Colonic mucosa (tissue), 4 donors: ENCODE measurements around the gene PDPN. TPM values are rescaled to one million over a fixed set of nuclear protein-coding genes. Genes with fewer than 3 reads are reported as not detected.

Source experiments
- DNase-seq: peaks from one replicate; pipeline ENCODE4 v3.0.0-alpha.2; 2020
- H3K27ac ChIP-seq: fragments of 200-600 bp; one replicate; pipeline ENCODE4 v1.8.0; 2021
- H3K27me3 ChIP-seq: fragments of 200-600 bp; one replicate; pipeline ENCODE4 v1.8.0; 2021
- H3K36me3 ChIP-seq: fragments of 200-600 bp; one replicate; pipeline ENCODE4 v1.8.0; 2021
- H3K4me1 ChIP-seq: fragments of 200-600 bp; one replicate; pipeline ENCODE4 v1.8.0; 2021; ENCODE audit warnings: mild to moderate bottlenecking
- H3K4me3 ChIP-seq: fragments of 200-600 bp; one replicate; pipeline ENCODE4 v1.8.0; 2021
- H3K9ac ChIP-seq, 2 donors: one replicate each; pipeline ENCODE4 v1.7.0; 2013; ENCODE audit warnings: control low read depth in 2 of 2, low read depth in 2 of 2, low read length in 2 of 2
- H3K9me3 ChIP-seq: fragments of 200-600 bp; one replicate; pipeline ENCODE4 v1.8.0; 2021
- intact Hi-C: fragments of 100-400 bp; cut with DNase I; formaldehyde crosslinking; loops from one replicate; pipeline ENCODE4 v1.14.1; 2022
- total RNA-seq, 2 donors: library from RNA; stranded (reverse); fragmentation: NEBNext Ultra II Directional in 1 of 2; extraction: Animal tissue kit (Norgen Biotek cat#: 25700) in 1 of 2; gene quantifications; one replicate each; pipeline ENCODE4 v1.2.1, GENCODE V29; 2021
- TF ChIP-seq, protein P1 (sequence below): fragments of 200-600 bp; IDR thresholded peaks from one replicate; pipeline ENCODE4 v1.8.0; 2022; ENCODE audit warnings: antibody characterized with exemption, mild to moderate bottlenecking
- donor health status: healthy.
- donor health status: DM: no; HTN: no; CAD: no.
- donor health status: DM: no; HTN: no; CAD: no.

The PDPN gene
- total RNA-seq, 2 donors from 2014 or later, result 2.7 to 6.1 TPM

DNA sequence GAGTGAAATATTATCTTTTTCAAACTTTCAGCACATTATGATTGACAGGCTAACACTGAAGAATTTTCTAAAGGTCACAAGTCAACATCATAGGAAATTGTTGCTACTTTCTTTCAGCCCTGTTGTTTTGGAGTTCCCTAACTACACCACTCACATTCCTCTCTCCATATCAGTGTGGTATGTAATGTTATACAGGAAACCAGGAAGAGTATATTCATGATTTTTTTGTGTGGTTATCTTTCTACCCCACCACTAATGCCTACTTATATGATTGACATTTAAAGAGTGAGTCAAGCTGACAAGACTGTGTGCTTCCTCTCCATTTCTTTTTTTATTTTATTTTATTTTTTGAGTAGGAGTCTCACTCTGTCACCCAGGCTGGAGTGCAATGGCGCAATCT lies 68.6 kb downstream of the PDPN start:
- H3K9ac ChIP-seq, result no peak overlapping the region
- no peaks in the 10 kb centered on the region for H3K4me1 ChIP-seq
- DNase-seq, result no peak
- TF ChIP-seq, protein P1, sequence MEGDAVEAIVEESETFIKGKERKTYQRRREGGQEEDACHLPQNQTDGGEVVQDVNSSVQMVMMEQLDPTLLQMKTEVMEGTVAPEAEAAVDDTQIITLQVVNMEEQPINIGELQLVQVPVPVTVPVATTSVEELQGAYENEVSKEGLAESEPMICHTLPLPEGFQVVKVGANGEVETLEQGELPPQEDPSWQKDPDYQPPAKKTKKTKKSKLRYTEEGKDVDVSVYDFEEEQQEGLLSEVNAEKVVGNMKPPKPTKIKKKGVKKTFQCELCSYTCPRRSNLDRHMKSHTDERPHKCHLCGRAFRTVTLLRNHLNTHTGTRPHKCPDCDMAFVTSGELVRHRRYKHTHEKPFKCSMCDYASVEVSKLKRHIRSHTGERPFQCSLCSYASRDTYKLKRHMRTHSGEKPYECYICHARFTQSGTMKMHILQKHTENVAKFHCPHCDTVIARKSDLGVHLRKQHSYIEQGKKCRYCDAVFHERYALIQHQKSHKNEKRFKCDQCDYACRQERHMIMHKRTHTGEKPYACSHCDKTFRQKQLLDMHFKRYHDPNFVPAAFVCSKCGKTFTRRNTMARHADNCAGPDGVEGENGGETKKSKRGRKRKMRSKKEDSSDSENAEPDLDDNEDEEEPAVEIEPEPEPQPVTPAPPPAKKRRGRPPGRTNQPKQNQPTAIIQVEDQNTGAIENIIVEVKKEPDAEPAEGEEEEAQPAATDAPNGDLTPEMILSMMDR, result no peak
- H3K27me3 ChIP-seq, result no peaks in the 10 kb centered on the region
- H3K36me3 ChIP-seq, result no peaks in the 10 kb centered on the region
- H3K9me3 ChIP-seq, result no peaks in the 10 kb centered on the region
- no peak overlapping the region for H3K27ac ChIP-seq
- H3K4me3 ChIP-seq, result no peak overlapping the region
- intact Hi-C loops, result no loop called here

DNA sequence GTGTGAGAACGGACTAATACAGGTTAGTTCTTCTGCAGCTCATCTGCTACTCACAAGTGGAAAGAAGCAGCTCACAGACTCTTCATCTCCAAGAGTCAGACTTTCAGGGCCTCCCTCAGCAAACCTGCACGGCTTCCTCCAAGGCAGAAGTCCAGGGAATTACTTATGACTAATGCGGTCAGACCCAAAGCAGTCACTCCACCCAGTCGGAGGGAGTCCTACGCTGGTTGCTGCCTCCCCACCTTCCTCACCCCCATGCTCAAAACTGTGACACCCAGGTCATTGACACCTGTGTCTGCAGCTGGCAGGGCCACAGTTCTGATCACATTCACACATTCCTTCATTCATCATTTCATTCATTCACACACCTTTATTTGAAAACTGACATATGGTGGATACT lies 77.9 kb downstream of the PDPN start:
- H3K9me3 ChIP-seq, result no peaks in the 10 kb centered on the region
- H3K36me3 ChIP-seq, result no peaks in the 10 kb centered on the region
- H3K4me1 ChIP-seq, result no peaks in the 10 kb centered on the region
- TF ChIP-seq, protein P1, result no peak
- no peaks in the 10 kb centered on the region for H3K27me3 ChIP-seq
- no peak overlapping the region for H3K9ac ChIP-seq
- no peak for DNase-seq
- intact Hi-C loops, result loop anchor here (5.0 kb wide), 2 partner anchors 66 to 151 kb away; no protein-coding TSS in a partner anchor
- H3K4me3 ChIP-seq, result no peak overlapping the region
- no peak overlapping the region for H3K27ac ChIP-seq

DNA sequence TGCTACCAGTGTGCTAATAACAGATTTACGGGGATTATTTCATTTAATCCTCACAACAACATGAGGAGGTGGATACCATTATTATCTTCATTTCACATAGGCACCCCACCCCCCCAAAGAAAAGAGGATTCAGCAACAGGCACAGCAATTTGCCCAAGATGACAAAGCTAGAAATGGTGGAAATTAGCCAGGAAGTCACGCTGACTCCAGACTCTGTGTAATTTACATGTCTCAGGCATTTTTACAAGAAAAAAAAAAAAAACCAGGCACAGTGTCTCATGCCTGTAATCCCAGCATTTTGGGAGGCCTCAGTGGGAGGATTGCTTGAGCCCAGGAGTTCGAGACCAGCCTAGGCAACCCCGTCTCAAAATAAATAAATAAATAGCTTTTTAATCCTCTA lies 78.9 kb downstream of the PDPN start:
- intact Hi-C loops, result loop anchor here (5.0 kb wide), 2 partner anchors 65 to 150 kb away; no protein-coding TSS in a partner anchor
- H3K9me3 ChIP-seq, result no peaks in the 10 kb centered on the region
- TF ChIP-seq, protein P1, result no peak
- H3K9ac ChIP-seq, result no peak overlapping the region
- no peaks in the 10 kb centered on the region for H3K27me3 ChIP-seq
- DNase-seq, result no peak
- H3K4me1 ChIP-seq, result no peaks in the 10 kb centered on the region
- no peaks in the 10 kb centered on the region for H3K36me3 ChIP-seq
- no peak overlapping the region for H3K27ac ChIP-seq
- no peak overlapping the region for H3K4me3 ChIP-seq

DNA sequence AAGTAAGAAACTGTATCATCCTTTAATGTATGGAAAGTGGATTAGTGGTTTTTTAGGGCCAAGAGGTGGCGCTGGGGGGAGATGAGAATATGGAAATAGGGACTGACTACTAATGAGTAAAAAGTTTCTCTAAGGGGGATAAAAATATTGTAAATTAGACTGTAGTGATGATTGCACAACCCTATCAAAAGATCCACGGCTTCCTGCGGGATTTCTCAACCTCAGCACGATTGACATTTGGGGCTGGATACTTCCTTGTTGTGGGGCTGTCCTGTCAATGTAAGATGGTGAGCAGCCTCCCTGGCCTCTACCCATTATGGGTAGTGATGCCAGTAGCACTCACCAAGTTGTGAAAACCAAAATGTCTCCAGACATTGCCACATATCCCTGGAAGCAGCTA lies 80.3 kb downstream of the PDPN start:
- TF ChIP-seq, protein P1, result no peak
- no peak for DNase-seq
- intact Hi-C loops, result loop anchor here (2.0 to 5.0 kb wide), 3 partner anchors 63 to 297 kb away; no protein-coding TSS in a partner anchor
- Histone ChIP-seq H3K4me3 (no peak overlapping the region), H3K4me1 (no peaks in the 10 kb centered on the region), H3K27ac (no peak overlapping the region), H3K27me3 (no peaks in the 10 kb centered on the region), H3K36me3 (no peaks in the 10 kb centered on the region), H3K9me3 (no peaks in the 10 kb centered on the region), H3K9ac (no peak overlapping the region)

DNA sequence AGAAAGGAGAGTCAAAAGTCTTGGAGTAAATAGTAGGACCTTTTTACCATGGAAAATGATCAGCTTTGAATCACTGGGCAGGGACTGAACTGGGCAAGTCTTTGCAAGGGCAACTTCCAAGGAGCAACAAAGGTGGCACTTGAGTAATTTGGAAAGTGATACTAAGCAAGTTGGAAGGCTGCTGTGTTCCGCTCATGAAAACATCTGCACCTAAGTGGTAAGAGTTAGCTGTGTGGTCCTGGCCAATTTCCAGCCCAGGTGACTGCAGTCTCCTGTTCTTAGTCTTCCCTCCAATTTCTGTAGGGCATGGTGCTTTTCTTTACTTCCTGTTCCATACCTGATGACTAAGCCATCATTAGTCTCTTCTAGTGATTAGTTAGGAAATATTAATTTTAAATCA lies 80.8 kb downstream of the PDPN start:
- Histone ChIP-seq H3K9me3 (no peaks in the 10 kb centered on the region), H3K27me3 (no peaks in the 10 kb centered on the region), H3K36me3 (no peaks in the 10 kb centered on the region), H3K4me3 (no peak overlapping the region), H3K27ac (no peak overlapping the region), H3K4me1 (no peaks in the 10 kb centered on the region), H3K9ac (no peak overlapping the region)
- TF ChIP-seq, protein P1, result no peak
- no peak for DNase-seq
- intact Hi-C loops, result loop anchor here (2.0 to 5.0 kb wide), 3 partner anchors 63 to 296 kb away; no protein-coding TSS in a partner anchor
